Endothelial cell of umbilical vein (primary cell): ENCODE measurements around the gene KLF2. TPM values are rescaled to one million over a fixed set of nuclear protein-coding genes. Genes with fewer than 3 reads are reported as not detected.

Experiments used
- polyA plus RNA-seq, 4 experiments: library from polyadenylated mRNA; depleted of rRNA in 3 of 4; stranded (reverse) in 3 of 4; unstranded in 1 of 4; fragments of >200 nt; gene quantifications; 2 replicates each; pipeline versions ENCODE4 v1.2.1 to v1.2.3, GENCODE V29; 2011 to 2012; ENCODE audit warnings: missing spikeins in 1 of 4
- total RNA-seq: library from RNA; stranded (reverse); gene quantifications from 2 replicates; pipeline ENCODE4 v1.2.3, GENCODE V29; 2021

KLF2 gene
- total and polyA plus RNA-seq, 2 donors (not counting 3 experiments of a cell fraction or from before 2014, with no cell fraction given) = 23.4 to 30.3 TPM

Other genes with a start within 250 kb of the KLF2 start
- 875 and 924 TPM in 2 replicates for gene TPM4, start 248.3 kb upstream of the KLF2 start, total RNA-seq
- gene TPM4, start 248.3 kb upstream of the KLF2 start, polyA plus RNA-seq = 356 and 430 TPM in 2 replicates
- 98.9 and 107 TPM in 2 replicates for gene RAB8A, start 212.9 kb upstream of the KLF2 start, total RNA-seq
- 62.1 and 81.5 TPM in 2 replicates for gene RAB8A, start 212.9 kb upstream of the KLF2 start, polyA plus RNA-seq
- gene HSH2D, start 181.1 kb upstream of the KLF2 start, total RNA-seq = not detected in 2 replicates
- gene HSH2D, start 181.1 kb upstream of the KLF2 start, polyA plus RNA-seq = not detected in 2 replicates
- not detected in 2 replicates for gene CIB3, start 151.3 kb upstream of the KLF2 start, total RNA-seq
- gene CIB3, start 151.3 kb upstream of the KLF2 start, polyA plus RNA-seq = not detected in 2 replicates
- 76.3 and 82.8 TPM in 2 replicates for gene FAM32A, start 139.4 kb upstream of the KLF2 start, total RNA-seq
- gene FAM32A, start 139.4 kb upstream of the KLF2 start, polyA plus RNA-seq = 107 and 130 TPM in 2 replicates
- 114 and 129 TPM in 2 replicates for gene AP1M1, start 126.9 kb upstream of the KLF2 start, total RNA-seq
- 99.3 and 110 TPM in 2 replicates for gene AP1M1, start 126.9 kb upstream of the KLF2 start, polyA plus RNA-seq
- gene EPS15L1, start 147.1 kb downstream of the KLF2 start, total RNA-seq = 31.2 and 38.8 TPM in 2 replicates
- 14.5 and 16.5 TPM in 2 replicates for gene EPS15L1, start 147.1 kb downstream of the KLF2 start, polyA plus RNA-seq
- not detected in 2 replicates for gene CALR3, start 171.3 kb downstream of the KLF2 start, total RNA-seq
- not detected in 2 replicates for gene CALR3, start 171.3 kb downstream of the KLF2 start, polyA plus RNA-seq
- gene C19orf44, start 171.6 kb downstream of the KLF2 start, total RNA-seq = 4.3 and 4.8 TPM in 2 replicates
- gene C19orf44, start 171.6 kb downstream of the KLF2 start, polyA plus RNA-seq = 2.8 and 3.5 TPM in 2 replicates
- 53.9 and 54.5 TPM in 2 replicates for gene CHERP, start 217.6 kb downstream of the KLF2 start, total RNA-seq
- 8.9 and 10.6 TPM in 2 replicates for gene CHERP, start 217.6 kb downstream of the KLF2 start, polyA plus RNA-seq
- gene SLC35E1, start 247.6 kb downstream of the KLF2 start, total RNA-seq = 30.4 and 37.5 TPM in 2 replicates
- gene SLC35E1, start 247.6 kb downstream of the KLF2 start, polyA plus RNA-seq = 36.0 and 50.1 TPM in 2 replicates